SIG-M5 (cell line): ENCODE measurements around the gene SRSF3.

Source experiments
- DNase-seq: peaks from one replicate; lab custom pipeline; 2025; lab: John Stamatoyannopoulos, UW

The SRSF3 gene

DNA sequence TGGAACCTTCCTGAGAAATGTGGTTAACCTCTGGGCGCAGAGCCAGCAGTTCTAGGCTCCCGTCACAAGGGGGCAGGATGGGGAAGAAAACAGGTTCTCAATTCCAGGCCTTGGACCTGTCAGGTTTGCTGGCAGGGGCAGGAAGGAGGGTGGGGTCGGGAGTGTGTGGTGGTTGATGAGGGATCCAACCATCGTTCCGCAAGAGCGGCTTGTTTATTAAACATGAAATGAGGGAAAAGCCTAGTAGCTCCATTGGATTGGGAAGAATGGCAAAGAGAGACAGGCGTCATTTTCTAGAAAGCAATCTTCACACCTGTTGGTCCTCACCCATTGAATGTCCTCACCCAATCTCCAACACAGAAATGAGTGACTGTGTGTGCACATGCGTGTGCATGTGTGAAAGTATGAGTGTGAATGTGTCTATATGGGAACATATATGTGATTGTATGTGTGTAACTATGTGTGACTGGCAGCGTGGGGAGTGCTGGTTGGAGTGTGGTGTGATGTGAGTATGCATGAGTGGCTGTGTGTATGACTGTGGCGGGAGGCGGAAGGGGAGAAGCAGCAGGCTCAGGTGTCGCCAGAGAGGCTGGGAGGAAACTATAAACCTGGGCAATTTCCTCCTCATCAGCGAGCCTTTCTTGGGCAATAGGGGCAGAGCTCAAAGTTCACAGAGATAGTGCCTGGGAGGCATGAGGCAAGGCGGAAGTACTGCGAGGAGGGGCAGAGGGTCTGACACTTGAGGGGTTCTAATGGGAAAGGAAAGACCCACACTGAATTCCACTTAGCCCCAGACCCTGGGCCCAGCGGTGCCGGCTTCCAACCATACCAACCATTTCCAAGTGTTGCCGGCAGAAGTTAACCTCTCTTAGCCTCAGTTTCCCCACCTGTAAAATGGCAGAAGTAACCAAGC, 29.6 kb downstream of the SRSF3 start:
- DNase-seq, result no peak

DNA sequence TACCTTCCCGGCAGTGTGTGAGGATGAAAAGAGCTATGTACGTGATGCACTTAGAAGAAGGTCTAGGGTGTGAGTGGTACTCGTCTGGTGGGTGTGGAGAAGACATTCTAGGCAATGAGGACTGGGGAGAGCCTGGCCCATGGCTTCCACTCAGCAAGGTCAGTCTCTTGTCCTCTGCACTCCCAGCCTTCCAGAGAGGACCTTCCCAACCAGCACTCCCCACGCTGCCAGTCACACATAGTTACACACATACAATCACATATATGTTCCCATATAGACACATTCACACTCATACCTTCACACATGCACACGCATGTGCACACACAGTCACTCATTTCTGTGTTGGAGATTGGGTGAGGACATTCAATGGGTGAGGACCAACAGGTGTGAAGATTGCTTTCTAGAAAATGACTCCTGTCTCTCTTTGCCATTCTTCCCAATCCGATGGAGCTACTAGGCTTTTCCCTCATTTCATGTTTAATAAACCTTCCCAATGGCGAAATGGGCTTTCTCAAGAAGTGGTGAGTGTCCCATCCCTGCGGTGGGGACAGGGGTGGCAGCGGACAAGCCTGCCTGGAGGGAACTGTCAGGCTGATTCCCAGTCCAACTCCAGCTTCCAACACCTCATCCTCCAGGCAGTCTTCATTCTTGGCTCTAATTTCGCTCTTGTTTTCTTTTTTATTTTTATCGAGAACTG, 30.4 kb downstream of the SRSF3 start:
- no peak for DNase-seq

DNA sequence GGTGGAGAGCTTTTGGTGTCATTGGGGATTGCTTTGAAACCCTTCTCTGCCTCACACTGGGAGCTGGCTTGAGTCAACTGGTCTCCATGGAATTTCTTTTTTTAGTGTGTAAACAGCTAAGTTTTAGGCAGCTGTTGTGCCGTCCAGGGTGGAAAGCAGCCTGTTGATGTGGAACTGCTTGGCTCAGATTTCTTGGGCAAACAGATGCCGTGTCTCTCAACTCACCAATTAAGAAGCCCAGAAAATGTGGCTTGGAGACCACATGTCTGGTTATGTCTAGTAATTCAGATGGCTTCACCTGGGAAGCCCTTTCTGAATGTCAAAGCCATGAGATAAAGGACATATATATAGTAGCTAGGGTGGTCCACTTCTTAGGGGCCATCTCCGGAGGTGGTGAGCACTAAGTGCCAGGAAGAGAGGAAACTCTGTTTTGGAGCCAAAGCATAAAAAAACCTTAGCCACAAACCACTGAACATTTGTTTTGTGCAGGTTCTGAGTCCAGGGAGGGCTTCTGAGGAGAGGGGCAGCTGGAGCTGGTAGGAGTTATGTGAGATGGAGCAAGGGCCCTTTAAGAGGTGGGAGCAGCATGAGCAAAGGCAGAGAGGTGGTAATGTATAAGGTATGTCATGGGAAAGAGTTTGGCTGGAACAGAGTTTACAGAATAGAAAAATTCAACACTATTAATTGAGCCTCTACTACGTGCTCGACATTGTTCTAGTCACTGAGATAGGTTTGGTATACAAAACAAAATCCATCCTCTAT, 31.2 kb downstream of the SRSF3 start:
- DNase-seq, result no peak

- no peak for DNase-seq
Observed at GRCh38 chr6:36626636-36627035, 32.5 kb downstream of the SRSF3 start.

- no peak for DNase-seq
Observed at GRCh38 chr6:36627141-36627540, 33.0 kb downstream of the SRSF3 start.

DNA sequence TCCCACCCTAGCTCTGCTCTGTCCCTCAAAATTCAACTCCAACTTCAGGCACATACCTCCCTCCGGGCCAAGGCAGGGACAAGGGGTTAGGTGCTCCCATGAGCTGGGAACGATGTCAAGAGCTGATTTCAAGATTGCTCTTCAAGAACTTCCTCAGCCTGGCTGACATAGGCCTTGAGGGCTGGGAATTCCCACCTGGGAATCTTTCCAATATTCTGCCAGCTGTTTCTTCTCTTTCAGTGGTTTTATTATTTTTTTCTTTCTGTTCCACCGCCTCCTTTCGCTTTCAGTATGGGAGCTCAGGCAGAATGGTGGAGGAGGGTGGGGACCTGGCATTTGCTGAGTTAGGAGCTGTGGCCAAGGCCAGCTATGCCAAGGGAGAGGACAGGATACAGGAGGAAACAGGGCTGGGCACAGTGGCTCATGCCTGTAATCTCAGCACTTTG, 33.7 kb downstream of the SRSF3 start:
- no peak for DNase-seq

- DNase-seq, result no peak
Observed at GRCh38 chr6:36629784-36630183, 35.6 kb downstream of the SRSF3 start.

- DNase-seq, result no peak
Observed at GRCh38 chr6:36631326-36632011, 37.3 kb downstream of the SRSF3 start.

GRCh38 chr6:36633370-36633769, 39.2 kb downstream of the SRSF3 start:
- no peak for DNase-seq

DNA sequence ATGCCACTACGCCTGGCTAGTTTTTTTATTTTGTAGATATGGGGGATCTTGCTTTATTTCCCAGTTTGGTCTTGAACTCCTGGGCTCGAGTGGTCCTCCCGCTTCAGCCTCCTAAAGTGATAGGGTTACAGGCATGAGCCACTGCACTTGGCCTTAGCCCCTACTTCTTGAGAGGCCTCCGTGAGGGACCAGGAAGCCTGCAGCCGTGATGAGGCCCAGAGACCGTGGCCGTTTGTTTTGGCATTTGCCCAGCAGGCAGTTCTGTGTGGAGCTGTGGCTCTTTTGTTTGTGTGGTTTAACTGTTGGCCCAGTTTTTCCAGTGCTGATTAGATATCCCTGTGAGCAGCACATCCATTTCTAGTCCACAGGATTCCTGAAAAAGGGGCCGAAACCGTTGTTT, 39.8 kb downstream of the SRSF3 start:
- no peak for DNase-seq

DNA sequence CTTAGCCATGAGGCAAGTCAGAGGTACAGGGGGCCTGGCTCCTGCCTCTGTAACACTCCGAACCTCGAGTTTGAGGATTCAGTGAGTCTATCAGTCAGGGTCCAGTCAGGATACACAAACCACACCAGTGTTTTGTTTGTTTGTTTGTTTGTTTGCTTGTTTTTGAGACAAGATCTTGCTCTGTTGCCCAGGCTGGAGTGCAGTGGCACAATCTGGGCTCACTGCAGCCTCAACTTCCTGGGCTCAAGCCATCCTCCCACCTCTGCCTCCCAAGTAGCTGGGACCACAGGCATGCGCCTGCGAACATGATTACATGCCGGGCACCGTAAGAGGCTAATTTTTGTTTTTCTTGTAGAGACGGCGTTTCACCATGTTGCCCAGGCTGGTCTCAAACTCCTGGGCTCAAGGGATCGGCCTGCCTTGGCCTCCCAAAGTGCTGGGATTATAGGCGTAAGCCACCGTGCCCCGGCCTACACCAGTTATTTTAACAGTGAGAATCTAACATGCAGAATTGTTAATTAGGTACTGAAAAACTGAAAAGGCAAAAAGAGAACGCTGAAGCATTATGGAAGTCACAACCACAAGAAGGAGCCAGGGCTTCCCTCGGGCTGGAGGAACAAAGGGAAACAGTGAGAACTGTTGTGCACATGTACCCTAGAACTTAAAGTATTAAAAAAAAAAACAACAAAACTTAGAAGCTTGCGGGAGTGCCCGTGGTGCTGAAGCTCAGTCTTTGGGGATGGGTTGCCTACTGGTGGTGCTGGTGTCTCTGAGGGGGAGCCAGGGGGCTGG, 40.4 kb downstream of the SRSF3 start:
- DNase-seq, result no peak

- DNase-seq, result no peak
Observed at GRCh38 chr6:36636283-36636682, 42.1 kb downstream of the SRSF3 start.

- DNase-seq, result no peak
Observed at GRCh38 chr6:36636687-36637418, 42.7 kb downstream of the SRSF3 start.

DNA sequence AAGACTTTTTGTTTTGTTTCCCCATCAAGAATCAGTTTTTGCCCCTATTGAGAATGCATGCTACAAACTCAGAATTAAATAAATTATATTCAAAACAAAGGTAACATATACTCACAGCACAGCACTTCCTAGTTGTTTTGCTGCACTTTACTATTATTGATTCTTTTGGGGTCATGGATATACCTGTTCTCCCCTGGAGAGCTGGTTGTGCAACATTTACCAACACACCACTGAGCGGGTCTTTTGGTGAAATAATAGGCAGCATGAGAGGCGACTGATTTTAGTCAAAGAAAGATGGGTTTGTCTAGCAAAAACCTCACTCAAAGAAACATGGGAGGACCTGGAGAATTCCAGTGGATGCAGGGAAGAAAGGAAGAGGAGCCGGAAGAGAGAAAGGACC, 44.4 kb downstream of the SRSF3 start:
- DNase-seq, result no peak

DNA sequence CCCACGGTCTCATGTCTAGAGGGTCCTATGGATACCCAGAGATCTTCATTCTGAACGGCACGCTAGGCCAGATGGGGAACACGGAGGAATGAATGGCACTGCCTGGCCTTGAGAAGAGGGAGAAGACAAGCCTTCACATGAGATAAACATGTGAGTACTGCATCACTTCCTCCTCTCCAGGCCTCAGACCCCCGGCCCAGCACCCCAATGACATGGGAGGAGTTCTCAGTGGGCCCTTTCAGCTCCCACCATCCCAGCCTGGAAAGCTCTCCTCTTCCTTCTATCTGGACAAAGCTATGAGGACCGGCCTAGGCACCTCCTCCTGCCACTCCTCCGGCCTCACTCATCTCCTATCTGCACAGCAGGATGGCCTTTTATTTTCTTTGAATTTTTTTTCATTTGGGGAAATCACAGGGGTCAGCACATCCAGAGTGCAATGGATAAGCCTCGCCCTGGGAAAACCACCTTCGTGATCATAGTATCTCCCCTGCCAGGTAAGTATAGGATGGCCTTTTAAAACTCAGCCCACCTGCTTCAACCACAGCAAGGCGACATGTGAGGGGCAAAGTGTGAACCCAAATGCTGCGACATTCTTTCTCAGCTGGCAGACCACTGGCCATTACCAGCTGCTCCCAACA, 45.1 kb downstream of the SRSF3 start:
- DNase-seq, result no peak

- DNase-seq, result no peak
Observed at GRCh38 chr6:36641543-36641942, 47.4 kb downstream of the SRSF3 start.

DNA sequence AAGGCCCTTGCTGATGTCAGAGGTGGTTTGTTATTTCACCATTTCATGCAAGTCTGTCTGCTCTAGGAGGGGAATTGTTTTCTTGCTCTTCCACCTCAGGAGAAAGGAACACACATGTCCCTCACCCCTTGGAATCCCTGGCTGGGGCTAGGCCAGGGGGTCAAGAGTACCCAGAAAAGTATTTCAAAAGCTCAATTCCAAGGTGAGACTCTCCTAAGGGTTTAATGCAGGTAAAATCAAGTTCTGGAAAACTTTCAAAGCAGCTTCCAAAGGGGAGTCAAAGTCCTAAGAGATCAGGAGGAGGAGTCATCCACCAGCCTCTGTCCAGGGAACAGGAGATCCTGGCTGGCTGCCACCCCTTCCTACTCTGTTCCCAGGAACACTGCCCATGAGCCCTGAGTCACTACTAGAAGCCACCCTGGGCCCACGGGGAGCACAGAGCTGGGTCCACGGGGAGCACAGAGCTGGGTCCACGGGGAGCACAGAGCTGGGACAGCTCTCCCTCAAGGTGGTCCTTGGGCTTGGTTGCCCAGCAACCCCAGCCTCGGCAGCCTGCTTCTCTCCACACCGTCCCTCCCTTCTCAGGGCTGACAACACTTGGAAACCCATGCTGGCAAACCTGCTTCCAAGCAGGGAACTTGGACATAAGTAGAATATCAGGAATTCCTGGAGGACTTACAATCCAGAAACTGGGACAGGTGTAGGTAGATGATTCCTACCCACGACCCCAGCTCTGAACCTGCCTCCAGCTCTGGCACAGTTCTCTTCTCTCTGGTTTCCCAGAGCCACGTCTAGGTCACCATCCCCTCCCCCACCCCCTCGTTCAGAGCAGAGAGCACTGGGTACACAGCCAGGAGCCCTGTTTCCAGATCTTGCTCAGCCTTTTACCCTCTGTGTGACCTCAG, 49.0 kb downstream of the SRSF3 start:
- no peak for DNase-seq

GRCh38 chr6:36643977-36644376, 49.8 kb downstream of the SRSF3 start:
- DNase-seq, result no peak

DNA sequence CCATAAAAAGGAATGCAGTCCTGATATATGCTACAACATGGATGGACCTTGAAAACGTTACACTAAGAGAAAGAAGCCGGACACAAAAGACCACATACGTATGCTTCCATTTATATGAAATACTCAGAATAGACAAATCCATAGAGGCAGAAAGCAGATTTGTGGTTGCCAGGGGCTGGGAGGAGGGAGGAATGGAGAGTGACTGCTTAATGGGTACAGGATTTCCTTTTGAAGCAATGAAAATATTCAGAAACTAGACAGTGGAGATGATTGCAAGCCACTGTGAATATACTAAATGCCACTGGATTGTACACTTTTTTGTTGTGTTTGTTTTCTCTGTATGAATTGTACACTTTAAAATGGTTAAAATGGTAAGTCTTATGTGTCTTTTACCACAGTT, 54.9 kb downstream of the SRSF3 start:
- no peak for DNase-seq
